Suprapubic skin (tissue), 4 donors: Measurements from ENCODE around the gene MRGPRG. TPM values are rescaled to one million over a fixed set of nuclear protein-coding genes. Genes with fewer than 3 reads are reported as not detected.
A peak's percentile ranks its signal among the peaks of the same experiment; 100 is the strongest.
"Not testable (repeated sequence)": the region's sequence is repeated elsewhere in the genome, so short reads cannot be mapped to it uniquely, and the experiment has no call there.

Experiments used
- DNase-seq, 2 donors: peaks; one replicate each; pipeline ENCODE4 v3.0.0-alpha.2; 2019; ENCODE audit warnings: low spot score in 2 of 2
- H3K27ac ChIP-seq: fragments of 200-600 bp; sonication (generic); one replicate; pipeline ENCODE4 v1.5.1; 2019
- H3K27me3 ChIP-seq: fragments of 200-600 bp; sonication (generic); one replicate; pipeline ENCODE4 v1.5.1; 2019
- H3K36me3 ChIP-seq: fragments of 200-600 bp; sonication (generic); one replicate; pipeline ENCODE4 v1.5.1; 2019
- H3K4me1 ChIP-seq: fragments of 200-600 bp; sonication (generic); one replicate; pipeline ENCODE4 v1.5.1; 2019
- H3K4me3 ChIP-seq: fragments of 200-600 bp; sonication (generic); one replicate; pipeline ENCODE4 v1.5.1; 2019; ENCODE audit warnings: mild to moderate bottlenecking
- H3K9me3 ChIP-seq: fragments of 200-600 bp; sonication (generic); one replicate; pipeline ENCODE4 v1.5.1; 2019
- CTCF ChIP-seq, 2 donors: fragments of 200-600 bp in 1 of 2; fragments of 450-650 bp in 1 of 2; sonication (generic) in 1 of 2; IDR thresholded peaks; one replicate each; pipeline ENCODE4 v1.5.1; 2016 to 2019; ENCODE audit warnings: antibody characterized with exemption in 2 of 2, mild to moderate bottlenecking in 1 of 2, moderate library complexity in 1 of 2
- EP300 ChIP-seq: sonication (generic); formaldehyde crosslinking; IDR thresholded peaks from one replicate; pipeline ENCODE4 v1.6.1; 2017; ENCODE audit warnings: antibody characterized with exemption
- POLR2A ChIP-seq, 2 donors: fragments of 450-650 bp; IDR thresholded peaks; one replicate each; pipeline ENCODE4 v1.6.1; 2017; ENCODE audit warnings: antibody characterized with exemption in 2 of 2, mild to moderate bottlenecking in 2 of 2, moderate library complexity in 2 of 2
- POLR2AphosphoS5 ChIP-seq, 3 donors: sonication (generic); formaldehyde crosslinking; IDR thresholded peaks; one replicate each; pipeline ENCODE4 v1.6.1; 2017; ENCODE audit warnings: antibody characterized with exemption in 3 of 3
- WGBS: methylation state at CpG from one replicate; pipeline ENCODE4 v1.1.5; 2018; 5-methylcytosine and 5-hydroxymethylcytosine counted together
- total RNA-seq, 4 donors: library from RNA; depleted of rRNA; stranded (reverse); fragments of >200 nt; gene quantifications; one replicate each; pipeline ENCODE4 v1.1.0, GENCODE V29; 2016

Gene MRGPRG
- total RNA-seq, 4 donors from 2014 or later, result not detected

- Histone ChIP-seq H3K36me3 (no peaks in the 10 kb centered on the region), H3K4me3 (no peak overlapping the region), H3K9me3 (peaks cover 4% of the 10 kb centered on the region), H3K27ac (no peak overlapping the region), H3K27me3 (no peaks in the 10 kb centered on the region), H3K4me1 (peaks cover 25% of the 10 kb centered on the region)
- no peak for TF ChIP-seq CTCF (IDR thresholded peaks at IDR 0.05)
- no peak for TF ChIP-seq POLR2AphosphoS5 (IDR thresholded peaks at IDR 0.05)
- no peak for TF ChIP-seq EP300
- no peak for TF ChIP-seq POLR2A (IDR thresholded peaks at IDR 0.05)
- 91% methylated on average over 20 of the region's 24 CpGs for WGBS
- peak in 1 of 2 donors; percentile 58 for DNase-seq
Measured at GRCh38 chr11:3170756-3171650, 47.6 kb downstream of the MRGPRG start.

- peaks cover 33% of the 10 kb centered on the region for H3K4me1 ChIP-seq
- no peaks in the 10 kb centered on the region for H3K27me3 ChIP-seq
- H3K36me3 ChIP-seq, result no peaks in the 10 kb centered on the region
- WGBS, result 59% methylated on average over 8 of the region's 18 CpGs
- no peaks in the 10 kb centered on the region for H3K9me3 ChIP-seq
- TF ChIP-seq CTCF (IDR thresholded peaks at IDR 0.05) (no peak), EP300 (no peak), POLR2A (IDR thresholded peaks at IDR 0.05) (no peak), POLR2AphosphoS5 (IDR thresholded peaks at IDR 0.05) (no peak)
- H3K27ac ChIP-seq, result no peak overlapping the region
- H3K4me3 ChIP-seq, result peak overlapping the region; percentile 39
- peak in 1 of 2 donors; percentile 47 for DNase-seq
Measured at GRCh38 chr11:3170044-3170755, 48.4 kb downstream of the MRGPRG start.

- no peaks in the 10 kb centered on the region for H3K36me3 ChIP-seq
- peaks cover 37% of the 10 kb centered on the region for H3K4me1 ChIP-seq
- H3K4me3 ChIP-seq, result peak overlapping the region; percentile 39
- peak overlapping the region; percentile 20 for H3K27ac ChIP-seq
- H3K27me3 ChIP-seq, result no peaks in the 10 kb centered on the region
- TF ChIP-seq EP300, result no peak
- no peak for TF ChIP-seq CTCF (IDR thresholded peaks at IDR 0.05)
- no peak for TF ChIP-seq POLR2AphosphoS5 (IDR thresholded peaks at IDR 0.05)
- no peak for TF ChIP-seq POLR2A (IDR thresholded peaks at IDR 0.05)
- WGBS, result 4% methylated on average over 5 of the region's 31 CpGs
- H3K9me3 ChIP-seq, result no peaks in the 10 kb centered on the region
- peak; percentile 72 to 85 for DNase-seq
Measured at GRCh38 chr11:3169255-3170043, 49.2 kb downstream of the MRGPRG start.

GRCh38 chr11:3168742-3169254 lies 49.8 kb downstream of the MRGPRG start:
- H3K9me3 ChIP-seq, H3K27ac ChIP-seq, H3K27me3 ChIP-seq, H3K36me3 ChIP-seq: not testable (repeated sequence)
- H3K4me1 ChIP-seq, result peaks cover 44% of the 10 kb centered on the region
- 88% methylated on average over 13 of the region's 17 CpGs for WGBS
- peak overlapping the region; percentile 39 for H3K4me3 ChIP-seq
- DNase-seq, result peak in 1 of 2 donors; percentile 57

Other genes with a start within 250 kb of the MRGPRG start
- 100 to 1,000 TPM in 2 of 4 donors, 10 to 100 TPM in 2; 70.7 to 150 (median 97.5) TPM for gene NAP1L4, start 226.5 kb downstream of the MRGPRG start, total RNA-seq
- gene CARS1, start 161.4 kb downstream of the MRGPRG start, total RNA-seq, result 10 to 100 TPM; 38.1 to 66.5 (median 40.9) TPM
- gene OSBPL5, start 53.5 kb downstream of the MRGPRG start, total RNA-seq, result 10 to 100 TPM; 43.4 to 75.2 (median 56.8) TPM
- gene MRGPRE, start 13.6 kb upstream of the MRGPRG start, total RNA-seq, result under 1 TPM in 1 of 4 donors, not detected in 3; 0.47 TPM
- 10 to 100 TPM; 14.4 to 22.4 (median 18.2) TPM for gene ZNF195, start 160.3 kb upstream of the MRGPRG start, total RNA-seq